NCI-H460 (cell line): Measurements from ENCODE around the gene GLRA1. TPM values are rescaled to one million over a fixed set of nuclear protein-coding genes. Genes with fewer than 3 reads are reported as not detected.

Source experiments
- DNase-seq: peaks from one replicate; pipeline ENCODE4 v3.0.0-alpha.2; 2016; ENCODE audit warnings: low read depth; ENCODE audit errors: extremely low read depth
- small RNA-seq, 2 experiments: library from RNA; depleted of rRNA; stranded (forward); fragments of <200 nt; gene quantifications; one replicate each; pipeline ENCODE3, GENCODE V24; 2014
- total RNA-seq: library from RNA; depleted of rRNA; stranded (reverse); fragments of >200 nt; shearing (Covaris generic); gene quantifications from 2 replicates; pipeline ENCODE4 v1.2.3, GENCODE V29; 2014; rRNA removed

The GLRA1 gene
- total RNA-seq, 1 experiment from 2014 or later, result not detected

DNA sequence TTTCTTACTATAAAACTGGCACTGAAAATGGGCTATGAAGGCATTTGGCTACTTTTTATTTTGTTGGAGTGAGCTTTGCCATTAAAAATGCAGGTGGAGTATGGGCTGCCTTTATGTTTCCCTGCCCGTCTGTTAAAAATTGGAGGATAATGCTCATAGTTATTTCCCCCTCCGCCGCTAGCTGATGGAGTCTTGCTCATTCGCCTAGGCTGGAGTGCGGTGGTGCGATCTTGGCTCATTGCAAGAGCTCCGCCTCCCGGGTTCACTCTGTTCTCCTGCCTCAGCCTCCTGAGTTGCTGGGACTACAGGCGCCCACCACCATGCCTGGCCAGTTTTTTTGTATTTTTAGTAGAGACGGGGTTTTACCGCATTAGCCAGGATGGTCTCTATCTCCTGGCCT, 144.3 kb downstream of the GLRA1 start:
- DNase-seq, result no peak

DNA sequence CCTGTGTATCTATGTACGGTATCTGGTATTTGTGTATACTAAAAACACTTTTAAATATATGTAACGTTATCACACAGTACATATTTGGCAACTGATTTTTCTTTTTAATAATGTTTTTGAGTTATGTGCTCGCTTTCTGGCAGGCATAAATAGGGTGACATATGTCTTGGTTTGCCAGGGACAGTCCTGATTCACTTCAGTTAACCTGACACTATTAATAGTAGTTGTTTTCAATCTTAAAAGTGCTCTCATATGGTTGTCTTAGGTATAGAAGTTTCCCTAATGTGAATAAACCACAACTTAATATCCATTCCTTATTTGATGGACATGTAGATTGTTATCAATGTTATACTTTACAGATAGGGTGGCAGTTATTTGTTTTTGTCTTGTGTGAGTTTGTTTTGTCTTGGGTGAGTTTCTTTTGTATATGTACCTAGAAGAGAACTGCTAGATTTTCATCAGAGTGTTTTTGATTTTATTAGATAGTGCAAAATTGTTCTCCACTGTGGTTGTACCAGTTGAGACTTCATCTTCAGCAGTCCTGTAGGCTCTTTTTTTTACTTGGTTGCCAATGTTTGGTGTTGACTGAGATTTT, 145.0 kb downstream of the GLRA1 start:
- no peak for DNase-seq

DNA sequence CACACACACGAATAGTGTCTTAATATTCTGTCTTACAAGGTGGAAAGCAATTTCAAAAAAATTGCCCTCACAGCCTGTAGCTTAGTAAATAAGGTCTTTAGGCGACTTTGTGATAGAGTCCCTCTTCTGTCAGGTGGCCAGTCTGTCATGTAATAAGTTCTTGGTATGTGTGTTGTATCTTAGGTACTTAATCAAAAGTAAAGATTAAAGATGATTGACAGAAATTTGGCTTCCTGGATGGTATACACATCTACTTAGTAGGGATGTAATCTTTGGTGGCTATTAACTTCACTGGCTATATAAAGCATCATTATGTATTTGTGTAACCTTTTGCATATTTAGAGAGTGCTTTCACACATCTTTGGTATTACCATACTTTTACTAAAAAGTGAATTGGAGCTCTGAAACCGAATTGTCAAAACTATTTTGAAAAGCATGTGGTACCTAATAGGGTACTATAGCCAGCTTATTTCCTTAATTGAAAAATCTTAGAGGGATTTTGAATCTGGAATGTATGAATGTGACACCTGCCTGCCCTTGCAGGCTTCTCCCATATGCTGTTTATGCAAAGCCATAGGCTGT, 149.5 kb downstream of the GLRA1 start:
- DNase-seq, result no peak

DNA sequence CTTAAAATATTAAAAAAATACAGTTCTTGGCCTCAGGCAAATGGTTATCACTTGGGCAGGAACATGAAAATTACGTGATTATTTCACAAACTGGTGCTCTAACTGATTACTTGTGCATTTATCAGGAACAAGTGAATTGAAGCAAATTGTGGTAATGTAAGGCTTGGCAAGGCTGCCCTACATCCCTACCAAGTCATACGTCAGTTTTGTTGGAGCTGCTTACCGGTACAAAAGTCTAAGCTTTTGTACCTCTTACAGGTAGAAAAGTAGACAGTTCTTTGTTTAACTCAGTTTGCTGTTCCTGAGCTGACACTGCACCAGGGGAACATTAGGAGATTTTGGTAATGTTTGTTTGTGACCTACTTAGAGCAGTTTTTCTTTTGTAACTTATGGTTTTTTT, 150.7 kb downstream of the GLRA1 start:
- DNase-seq, result no peak

DNA sequence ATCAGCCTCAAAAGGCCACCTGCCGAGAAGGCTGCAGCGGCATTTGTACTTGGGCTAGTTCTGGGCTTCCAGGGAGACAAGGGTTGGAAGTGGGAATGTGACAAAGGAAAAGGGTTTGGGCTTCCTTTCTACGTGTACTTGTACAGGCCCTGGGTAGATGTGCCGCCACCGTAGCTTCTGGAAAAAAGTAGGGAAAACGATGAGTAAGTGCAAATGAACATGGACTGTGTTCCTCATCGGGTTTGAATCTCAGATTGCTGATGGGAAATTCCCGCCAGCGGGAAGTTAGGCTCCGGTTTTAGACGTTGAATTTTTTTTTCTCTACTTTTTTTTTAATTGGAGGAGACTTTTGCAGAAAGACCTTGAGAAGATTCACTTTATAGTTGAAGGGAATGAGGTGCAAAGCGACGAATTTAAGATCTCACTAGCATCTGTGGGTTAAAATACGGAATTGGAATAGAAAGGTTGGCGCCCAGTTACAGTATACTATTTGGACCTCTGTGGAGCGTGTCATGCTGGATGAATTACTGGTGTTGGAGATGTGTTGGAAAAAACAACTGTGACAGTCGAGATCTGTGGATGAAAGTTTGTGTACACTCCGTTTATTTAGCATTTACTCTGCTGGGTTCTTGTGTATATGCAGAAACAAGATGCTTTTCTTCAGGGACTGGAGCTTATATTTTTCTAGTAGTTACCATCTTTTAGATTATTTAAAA, 151.6 kb downstream of the GLRA1 start:
- no peak for DNase-seq

Small RNA genes lying within 50 kb of the gene (small RNA-seq; reads per million reads assigned to genes)
- gene RNA5SP198, result 0 reads per million in 2 experiments

Other genes starting within 250 kb of the GLRA1 start
- gene SPARC, start 237.9 kb downstream of the GLRA1 start, total RNA-seq, result 0.29 and 0.45 TPM in 2 replicates
- 46.2 and 58.0 TPM in 2 replicates for gene ATOX1, start 166.2 kb downstream of the GLRA1 start, total RNA-seq
- gene G3BP1, start 152.9 kb downstream of the GLRA1 start, total RNA-seq, result 129 and 144 TPM in 2 replicates